Stimulated activated CD4-positive, alpha-beta T cell treated with anti-CD3 and anti-CD28 coated beads, Interleukin-15, amount 100 ng/mL, for 24 hours (primary cell): ENCODE measurements around the gene C10orf105.

Experiments
- DNase-seq: peaks from one replicate; pipeline ENCODE4 v3.0.0-alpha.2; 2020

Gene C10orf105

GRCh38 chr10:71719464-71720201 is at the start of gene C10orf105:
C10orf105 (minus strand) TSS chr10:71719778; CDS start chr10:71716337, 3,441 bp downstream.
- DNase-seq, result no peak

GRCh38 chr10:71767420-71768035 is 48.0 kb upstream of the C10orf105 start:
- no peak for DNase-seq

DNA sequence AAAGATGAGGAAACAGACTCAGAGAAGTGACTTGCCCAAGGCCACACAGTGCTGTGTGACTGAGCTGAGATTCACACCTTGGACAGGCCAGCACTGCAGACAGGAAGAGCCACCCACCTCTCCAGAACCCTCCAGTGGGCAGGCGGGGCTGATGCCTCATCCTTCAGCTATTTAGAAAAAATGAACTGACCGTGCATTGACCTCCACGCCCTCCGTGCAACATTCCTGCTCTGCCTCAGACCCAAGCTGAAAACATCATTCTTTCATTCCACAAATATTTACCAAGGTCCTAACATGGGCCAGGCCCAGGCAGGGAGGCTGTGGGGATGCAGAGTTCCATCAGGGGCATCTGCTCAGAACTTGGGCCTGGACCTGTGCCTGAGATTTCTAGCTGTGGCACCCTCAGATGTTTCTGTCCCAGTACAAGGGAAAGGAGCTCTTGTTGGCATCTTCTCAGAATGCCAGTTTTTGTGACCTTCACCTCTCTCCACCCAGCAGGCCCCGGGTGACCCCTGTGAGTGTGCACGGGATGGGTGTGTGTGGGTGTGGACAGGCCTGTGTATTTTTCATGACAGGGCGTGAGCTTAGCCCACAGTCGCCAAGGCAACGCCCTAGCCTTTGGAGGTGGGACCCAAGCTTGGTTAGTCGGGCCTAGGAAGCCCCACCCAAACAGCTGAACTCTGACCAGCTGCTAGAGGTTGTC is 47.3 kb upstream of the C10orf105 start:
- DNase-seq, result no peak

DNA sequence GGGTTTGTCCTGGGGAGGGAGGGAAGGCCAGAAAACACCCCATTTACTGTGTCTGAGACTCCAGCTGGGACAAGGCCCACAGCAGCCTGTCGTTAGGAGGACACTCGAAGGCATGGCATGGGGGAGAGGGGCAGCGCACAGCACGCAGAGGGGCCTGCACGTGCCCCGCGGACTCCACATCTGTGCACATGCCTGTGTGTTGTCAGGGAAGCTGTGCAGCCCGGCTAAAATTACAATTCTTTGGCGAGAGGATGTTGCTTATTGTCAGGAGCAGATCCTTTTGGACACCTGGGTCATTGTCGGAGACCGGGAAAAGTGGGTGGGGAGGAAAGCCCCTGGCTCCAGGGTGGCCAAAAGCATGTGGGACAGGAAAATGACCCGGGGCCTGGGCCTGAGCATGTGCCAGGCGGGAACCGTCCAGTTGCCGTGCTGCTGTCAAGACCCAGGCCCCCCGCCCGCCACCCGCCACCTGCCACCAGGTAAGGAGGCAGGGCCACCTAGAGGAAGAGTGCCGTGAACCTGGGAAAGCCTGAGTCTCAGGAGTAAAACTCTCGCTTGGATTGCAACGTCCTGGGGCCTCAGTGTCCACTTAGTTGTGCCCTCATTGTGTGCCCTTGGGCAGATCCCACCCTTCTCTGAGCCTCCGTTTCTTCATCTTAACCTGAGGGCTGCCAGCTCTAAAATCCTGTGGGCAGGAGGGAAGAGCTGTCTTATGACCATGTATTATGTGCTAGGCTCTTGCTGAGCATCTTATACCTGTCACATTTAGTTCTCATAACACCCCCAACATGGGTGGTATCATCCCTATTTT is 46.5 kb upstream of the C10orf105 start:
- DNase-seq, result no peak

GRCh38 chr10:71765176-71765904 is 45.8 kb upstream of the C10orf105 start:
- DNase-seq, result no peak

DNA sequence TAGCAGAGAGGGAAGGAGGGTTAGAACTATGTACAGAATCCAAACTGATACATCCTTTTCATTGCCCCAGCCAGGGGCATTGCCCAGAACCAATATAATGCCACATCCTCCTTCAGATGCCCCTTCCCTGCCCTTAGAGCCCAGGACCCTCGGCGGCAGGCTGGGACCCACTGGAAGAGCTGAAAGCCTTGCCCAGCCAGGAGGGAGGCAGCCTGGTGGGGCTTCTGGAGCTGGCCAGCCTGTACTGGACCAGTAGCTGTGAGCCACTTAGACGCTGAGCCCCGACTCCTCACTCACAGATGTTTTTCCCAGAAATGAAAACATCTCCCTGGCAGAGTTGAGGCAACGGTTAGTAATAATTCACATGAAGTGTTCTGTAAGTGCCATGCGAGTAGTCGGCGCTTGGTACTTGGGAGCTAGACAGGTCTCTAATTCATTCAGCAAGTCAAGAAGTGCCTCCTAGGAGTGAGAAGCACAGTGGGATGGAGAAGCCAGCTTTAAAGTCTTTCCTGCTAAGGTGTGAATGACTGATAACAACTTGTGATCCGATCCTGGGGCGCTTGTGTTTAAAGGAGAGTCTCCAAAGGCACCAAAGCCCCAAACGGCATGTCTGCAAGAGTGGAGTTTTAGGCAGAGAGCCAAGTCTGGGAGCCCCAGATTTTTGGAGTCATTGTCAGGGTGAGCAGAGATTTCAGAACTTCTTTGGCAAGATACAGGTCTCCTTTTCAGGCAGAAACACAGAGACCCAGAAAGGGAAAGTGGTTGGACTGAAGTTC is 44.0 kb upstream of the C10orf105 start:
- DNase-seq, result no peak

DNA sequence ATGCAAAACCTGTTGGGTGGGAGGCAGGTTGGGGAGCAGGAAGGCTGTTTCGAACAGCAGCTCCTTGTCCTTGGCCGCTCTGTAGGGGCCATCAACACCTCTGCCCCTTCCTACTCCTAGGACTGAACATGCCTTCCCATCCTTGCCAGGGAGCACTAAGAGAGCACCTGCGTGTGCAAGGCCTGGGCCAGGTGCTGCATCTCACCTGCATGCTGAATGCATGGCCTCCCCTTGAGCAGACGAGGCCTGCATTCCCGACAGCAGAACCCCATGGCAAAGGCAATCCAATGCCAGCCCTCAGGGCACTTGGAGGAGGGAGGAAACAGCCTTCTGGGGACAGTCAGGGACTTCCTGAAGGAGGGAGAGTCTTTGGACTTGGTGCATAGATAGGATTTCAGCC is 42.7 kb upstream of the C10orf105 start:
- DNase-seq, result no peak

DNA sequence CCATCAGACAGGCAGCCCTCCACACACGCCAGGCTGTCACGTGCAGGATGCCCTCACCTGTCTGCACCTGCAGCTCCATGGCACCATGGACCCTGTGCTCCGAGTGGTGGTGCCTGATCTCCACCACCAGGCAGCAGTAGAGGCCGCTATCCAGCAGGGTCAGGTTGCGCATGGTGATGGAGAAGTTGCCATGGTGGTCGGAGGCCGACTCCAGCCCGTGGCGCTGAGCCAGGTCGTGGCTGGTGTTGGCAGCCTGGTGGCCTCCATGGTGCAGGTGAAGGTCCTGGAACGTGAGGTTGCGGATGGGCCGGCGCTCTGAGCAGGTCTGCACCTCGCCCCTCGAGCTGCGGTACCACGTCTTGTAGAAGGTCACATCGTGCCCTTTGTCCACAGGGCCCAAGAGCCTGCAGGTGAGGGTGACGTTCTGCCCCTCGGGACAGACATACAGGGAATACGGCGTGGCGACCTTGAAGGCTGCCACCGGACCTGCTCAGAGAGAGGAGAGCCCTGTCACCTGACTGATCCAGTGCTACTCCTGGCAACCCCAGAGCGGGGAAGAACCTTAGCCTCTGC is 42.0 kb upstream of the C10orf105 start:
- no peak for DNase-seq

DNA sequence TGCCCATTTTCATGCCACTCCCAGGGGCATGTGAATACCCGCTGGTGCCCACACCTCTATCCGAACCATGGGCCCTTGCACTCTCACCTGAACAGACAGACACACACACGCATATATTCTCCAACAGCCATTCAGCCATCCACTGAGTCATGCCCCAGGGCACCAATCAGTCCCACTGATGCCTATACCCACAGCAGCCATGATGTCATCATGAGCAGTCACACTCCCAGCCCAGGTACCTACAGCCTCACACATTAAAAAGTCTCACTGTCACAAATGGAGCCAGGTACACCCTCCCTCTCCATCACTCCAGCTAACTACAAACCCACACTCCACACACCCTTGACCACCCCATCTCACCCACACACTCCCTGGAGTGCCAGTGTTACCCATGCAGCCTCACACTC is 41.5 kb upstream of the C10orf105 start:
- peak; percentile 64 for DNase-seq

- DNase-seq, result no peak
Measured at GRCh38 chr10:71757399-71757922, 37.9 kb upstream of the C10orf105 start.

GRCh38 chr10:71756311-71757191 is 37.0 kb upstream of the C10orf105 start:
- no peak for DNase-seq

- no peak for DNase-seq
Measured at GRCh38 chr10:71755179-71755879, 35.8 kb upstream of the C10orf105 start.

- DNase-seq, result no peak
Measured at GRCh38 chr10:71754562-71754961, 35.0 kb upstream of the C10orf105 start.

DNA sequence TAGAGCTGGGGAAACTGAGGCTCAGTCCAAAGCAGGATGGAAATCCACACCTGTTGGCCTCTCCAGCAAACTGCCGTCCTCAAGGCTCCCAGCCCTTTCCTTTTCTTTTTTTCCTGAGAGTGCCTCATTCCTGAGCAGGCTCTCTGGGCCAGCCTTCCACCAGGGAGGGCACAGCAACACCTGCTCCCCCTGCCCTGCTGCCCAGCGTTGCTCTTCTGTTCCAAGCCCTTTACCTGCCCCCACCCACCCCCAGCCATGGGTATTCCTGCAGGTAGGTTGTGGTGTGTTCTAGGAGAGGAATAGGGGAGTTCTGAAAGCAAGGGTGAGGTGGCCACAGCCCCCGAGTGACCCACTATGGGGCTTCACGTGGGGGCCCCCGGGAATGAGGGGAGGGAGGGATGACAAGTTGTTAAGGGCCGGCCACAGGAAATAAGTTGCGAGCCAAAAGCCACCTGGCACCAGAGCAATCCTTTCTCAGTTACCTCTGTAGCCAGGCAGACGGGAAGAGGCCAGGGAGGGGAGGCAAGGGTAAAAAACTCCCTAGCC is 34.5 kb upstream of the C10orf105 start:
- DNase-seq, result no peak

GRCh38 chr10:71753091-71753959 is 33.7 kb upstream of the C10orf105 start:
- DNase-seq, result no peak

DNA sequence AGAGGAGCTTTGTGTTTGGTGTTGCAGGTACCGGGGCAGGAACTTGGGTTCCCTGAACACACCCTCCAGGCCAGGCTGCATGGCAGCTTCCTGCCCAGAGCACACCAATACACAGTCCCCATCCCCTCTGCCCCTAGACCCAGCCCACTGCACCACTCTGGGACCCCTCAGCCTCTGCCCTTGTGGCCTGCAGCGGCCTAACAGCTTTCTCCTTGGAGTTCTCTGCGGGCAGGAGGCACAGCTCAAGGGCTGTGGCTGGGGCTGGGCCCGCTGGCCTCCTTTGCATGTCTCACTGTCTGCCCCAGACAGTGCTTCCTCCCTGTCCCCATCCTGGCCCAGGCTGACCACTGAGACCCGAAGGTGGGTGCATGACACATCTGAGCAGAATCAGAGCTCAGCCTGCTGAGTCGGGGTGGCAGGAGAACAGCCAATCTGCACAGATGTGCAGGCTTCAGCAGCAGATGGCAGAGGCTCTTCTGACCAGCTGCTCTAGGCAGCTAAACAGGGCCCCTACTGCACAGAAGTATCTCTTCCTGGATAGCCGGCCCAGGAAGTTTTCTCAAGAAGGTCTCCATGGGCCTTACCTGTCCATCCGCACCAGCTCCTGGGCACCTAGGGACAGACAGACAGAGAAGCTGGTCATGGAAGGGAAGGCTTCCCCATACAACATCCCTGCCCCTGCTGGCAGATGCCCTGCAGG is 33.0 kb upstream of the C10orf105 start:
- DNase-seq, result no peak

DNA sequence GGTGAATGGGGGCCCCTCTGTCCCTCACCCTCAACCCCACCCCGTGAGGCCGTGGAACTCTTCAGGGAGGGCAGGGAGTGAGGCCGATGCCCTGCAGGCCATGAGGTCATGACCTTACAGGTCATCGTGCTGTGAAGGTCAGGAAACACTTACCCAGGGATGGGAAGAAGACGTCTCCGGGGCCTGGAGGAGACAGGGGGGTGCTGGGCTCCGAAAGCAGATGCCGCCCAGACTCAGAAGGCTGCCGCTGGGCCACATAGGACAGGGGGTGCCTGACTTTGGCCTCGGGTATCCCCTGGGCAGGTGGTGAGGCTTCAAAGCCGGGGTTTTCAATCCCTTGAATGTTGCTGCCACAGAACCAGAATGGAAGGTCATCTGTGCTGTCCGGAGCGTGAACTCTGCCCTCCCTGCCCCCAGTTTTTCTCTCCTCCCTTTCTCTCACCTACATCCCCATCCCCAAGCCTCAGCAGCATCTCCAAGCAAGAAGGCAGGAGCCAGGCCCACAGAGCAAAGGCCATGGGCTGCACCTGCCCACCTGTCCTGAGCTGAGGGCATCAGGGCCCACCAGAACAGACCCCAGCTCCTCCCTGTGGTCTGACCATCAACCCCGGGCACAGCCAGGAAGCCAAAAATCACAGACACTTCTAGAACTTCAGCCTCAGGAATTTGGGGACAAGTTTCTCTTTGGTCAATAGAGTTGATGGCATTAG is 32.1 kb upstream of the C10orf105 start:
- DNase-seq, result no peak
